ENCODE results near the gene CALCB.

Gene CALCB

GRCh38 chr11:15108592-15109130 lies 35.3 kb downstream of the CALCB start:
- no peak for TF ChIP-seq POLR2AphosphoS5 (IDR thresholded peaks at IDR 0.05; ENCODE audit: low read depth, low read length)
- TF ChIP-seq REST (IDR thresholded peaks at IDR 0.05; ENCODE audit: insufficient read depth in 1 of 2, low read depth in 2 of 2, low read length in 2 of 2) = no peak
- TF ChIP-seq TAF1 (IDR thresholded peaks at IDR 0.05; ENCODE audit: borderline replicate concordance, insufficient read depth, low read length) = no peak
- no peak for TF ChIP-seq SIN3A (IDR thresholded peaks at IDR 0.05; ENCODE audit: borderline replicate concordance, insufficient read depth, low read length)
- TF ChIP-seq FOXP2 (optimal IDR thresholded peaks at IDR 0.05; ENCODE audit: borderline replicate concordance, extremely low read depth, extremely low read length, insufficient read depth) = no peak

GRCh38 chr11:15109602-15110001 lies 36.2 kb downstream of the CALCB start:
- TF ChIP-seq POLR2AphosphoS5 (IDR thresholded peaks at IDR 0.05; ENCODE audit: low read depth, low read length) = no peak
- no peak for TF ChIP-seq FOXP2 (optimal IDR thresholded peaks at IDR 0.05; ENCODE audit: borderline replicate concordance, extremely low read depth, extremely low read length, insufficient read depth)
- TF ChIP-seq SIN3A (IDR thresholded peaks at IDR 0.05; ENCODE audit: borderline replicate concordance, insufficient read depth, low read length) = no peak
- TF ChIP-seq TAF1 (IDR thresholded peaks at IDR 0.05; ENCODE audit: borderline replicate concordance, insufficient read depth, low read length) = no peak
- no peak for TF ChIP-seq REST (IDR thresholded peaks at IDR 0.05; ENCODE audit: insufficient read depth in 1 of 2, low read depth in 2 of 2, low read length in 2 of 2)

GRCh38 chr11:15111215-15111614 lies 37.8 kb downstream of the CALCB start:
- TF ChIP-seq REST (IDR thresholded peaks at IDR 0.05; ENCODE audit: insufficient read depth in 1 of 2, low read depth in 2 of 2, low read length in 2 of 2) (no peak), POLR2AphosphoS5 (IDR thresholded peaks at IDR 0.05; ENCODE audit: low read depth, low read length) (no peak), SIN3A (IDR thresholded peaks at IDR 0.05; ENCODE audit: borderline replicate concordance, insufficient read depth, low read length) (no peak), TAF1 (IDR thresholded peaks at IDR 0.05; ENCODE audit: borderline replicate concordance, insufficient read depth, low read length) (no peak), FOXP2 (optimal IDR thresholded peaks at IDR 0.05; ENCODE audit: borderline replicate concordance, extremely low read depth, extremely low read length, insufficient read depth) (no peak)

GRCh38 chr11:15112131-15112541 lies 38.7 kb downstream of the CALCB start:
- no peak for TF ChIP-seq SIN3A (IDR thresholded peaks at IDR 0.05; ENCODE audit: borderline replicate concordance, insufficient read depth, low read length)
- TF ChIP-seq TAF1 (IDR thresholded peaks at IDR 0.05; ENCODE audit: borderline replicate concordance, insufficient read depth, low read length) = no peak
- no peak for TF ChIP-seq FOXP2 (optimal IDR thresholded peaks at IDR 0.05; ENCODE audit: borderline replicate concordance, extremely low read depth, extremely low read length, insufficient read depth)
- no peak for TF ChIP-seq REST (IDR thresholded peaks at IDR 0.05; ENCODE audit: insufficient read depth in 1 of 2, low read depth in 2 of 2, low read length in 2 of 2)
- no peak for TF ChIP-seq POLR2AphosphoS5 (IDR thresholded peaks at IDR 0.05; ENCODE audit: low read depth, low read length)

GRCh38 chr11:15113381-15113780 lies 40.0 kb downstream of the CALCB start:
- TF ChIP-seq POLR2AphosphoS5 (IDR thresholded peaks at IDR 0.05; ENCODE audit: low read depth, low read length) (no peak), REST (IDR thresholded peaks at IDR 0.05; ENCODE audit: insufficient read depth in 1 of 2, low read depth in 2 of 2, low read length in 2 of 2) (no peak), FOXP2 (optimal IDR thresholded peaks at IDR 0.05; ENCODE audit: borderline replicate concordance, extremely low read depth, extremely low read length, insufficient read depth) (no peak), SIN3A (IDR thresholded peaks at IDR 0.05; ENCODE audit: borderline replicate concordance, insufficient read depth, low read length) (no peak), TAF1 (IDR thresholded peaks at IDR 0.05; ENCODE audit: borderline replicate concordance, insufficient read depth, low read length) (no peak)

Data from PFSK-1 (cell line).